Muscle layer of colon (tissue), 2 donors: ENCODE results near the gene RBM14.
"Not testable (repeated sequence)": the region's sequence is repeated elsewhere in the genome, so short reads cannot be mapped to it uniquely, and the experiment has no call there.

ENCODE experiments used
- H3K27ac ChIP-seq: one replicate; pipeline ENCODE4 v1.7.0; 2013; ENCODE audit warnings: low read depth, mild to moderate bottlenecking, low read length, moderate library complexity
- H3K27me3 ChIP-seq, 2 donors: one replicate each; pipeline ENCODE4 v1.7.0; 2013; ENCODE audit warnings: low read length in 2 of 2, mild to moderate bottlenecking in 2 of 2; ENCODE audit not compliant: insufficient read depth in 2 of 2, control insufficient read depth in 1 of 2
- H3K36me3 ChIP-seq: one replicate; pipeline ENCODE4 v1.7.0; 2013; ENCODE audit warnings: mild to moderate bottlenecking, low read length; ENCODE audit not compliant: insufficient read depth
- H3K4me1 ChIP-seq: one replicate; pipeline ENCODE4 v1.7.0; 2013; ENCODE audit warnings: mild to moderate bottlenecking, low read length; ENCODE audit not compliant: insufficient read depth
- H3K4me3 ChIP-seq, 2 donors: one replicate each; pipeline ENCODE4 v1.7.0; 2013; ENCODE audit warnings: low read length in 2 of 2, low read depth in 1 of 2, mild to moderate bottlenecking in 1 of 2, moderate library complexity in 1 of 2
- H3K9ac ChIP-seq: one replicate; pipeline ENCODE4 v1.7.0; 2013; ENCODE audit warnings: low read length
- H3K9me3 ChIP-seq: one replicate; pipeline ENCODE4 v1.7.0; 2013; ENCODE audit warnings: mild to moderate bottlenecking, low read length
- donor health status: abdominal sarcoma.
- donor health status: Adenocarcinoma of cecum.

RBM14 gene

DNA sequence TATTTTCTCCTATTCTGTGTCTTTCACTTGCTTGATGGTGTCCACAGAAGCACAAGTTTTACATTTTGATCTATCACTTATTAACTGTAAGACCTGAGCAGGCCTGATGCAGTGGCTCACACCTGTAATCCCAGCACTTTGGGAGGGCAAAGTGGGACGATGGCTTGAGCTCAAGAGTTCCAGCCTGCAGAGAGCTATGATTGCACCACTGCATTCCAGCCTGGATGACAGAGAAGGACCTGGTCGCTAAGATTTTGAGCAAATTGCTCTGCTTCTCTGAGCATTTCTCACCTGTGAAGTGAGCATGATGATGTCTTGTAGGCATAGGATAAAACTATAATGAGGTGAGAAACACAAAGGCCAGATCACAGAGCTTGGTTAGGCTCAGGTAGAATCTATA lies 30.3 kb upstream of the RBM14 start:
- Histone ChIP-seq H3K9ac (no peak overlapping the region), H3K9me3 (no peaks in the 10 kb centered on the region), H3K27ac (no peak overlapping the region), H3K4me1 (no peaks in the 10 kb centered on the region), H3K27me3 (no peaks in the 10 kb centered on the region), H3K36me3 (no peaks in the 10 kb centered on the region), H3K4me3 (no peak overlapping the region)

DNA sequence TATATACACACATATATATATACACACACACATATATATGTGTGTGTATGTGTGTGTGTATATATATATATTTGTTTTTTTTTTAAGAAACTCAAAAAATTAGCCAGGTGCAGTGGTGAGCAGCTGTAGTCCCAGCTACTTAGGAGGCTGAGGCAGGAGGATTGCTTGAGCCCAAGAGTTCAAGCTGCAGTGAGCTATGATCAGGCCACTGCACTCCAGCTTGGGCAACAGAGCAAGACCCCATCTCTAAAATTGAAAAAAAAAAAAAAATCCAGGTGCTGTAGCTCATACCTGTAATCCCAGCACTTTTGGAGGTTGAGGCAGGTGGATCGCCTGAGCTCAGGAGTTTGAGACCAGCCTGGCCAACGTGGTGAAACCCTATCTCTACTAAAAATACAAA lies 27.1 kb upstream of the RBM14 start:
- not testable (repeated sequence) for H3K36me3 ChIP-seq, H3K9ac ChIP-seq, H3K27me3 ChIP-seq, H3K9me3 ChIP-seq, H3K4me3 ChIP-seq, H3K27ac ChIP-seq
- peaks cover 19% of the 10 kb centered on the region for H3K4me1 ChIP-seq

DNA sequence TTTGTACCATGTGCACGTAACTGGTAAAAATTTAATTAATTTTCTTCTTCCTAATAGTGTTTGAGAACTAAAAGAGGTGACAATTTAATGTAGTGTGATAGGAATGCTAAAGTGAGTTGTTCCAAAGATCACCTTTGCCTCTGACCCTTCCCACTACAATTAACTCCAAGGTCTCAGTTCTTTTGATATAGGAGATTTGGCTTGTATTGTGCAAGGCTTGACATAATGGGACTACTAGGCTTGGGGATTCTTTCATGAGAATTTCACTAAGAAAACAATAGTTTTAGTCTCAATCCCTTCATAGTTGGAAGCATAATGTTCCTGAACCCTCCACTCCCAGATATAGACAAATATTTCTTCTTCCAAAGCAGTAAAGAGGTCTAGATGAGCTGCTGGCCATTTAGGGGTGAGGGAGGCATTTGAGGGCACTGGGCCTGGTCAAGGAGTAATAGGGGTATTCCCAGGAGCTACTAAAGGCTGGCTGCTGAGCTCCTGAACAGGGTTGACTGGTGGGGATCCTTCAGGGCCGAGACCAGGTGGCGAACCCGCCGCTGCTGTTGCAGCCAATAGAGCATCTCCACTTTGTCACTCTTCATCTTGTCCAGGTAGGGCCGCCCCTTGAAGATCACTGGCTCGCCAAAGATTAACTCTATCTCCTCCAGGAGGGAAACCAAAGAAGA lies 26.3 kb upstream of the RBM14 start:
- Histone ChIP-seq H3K4me1 (peaks cover 27% of the 10 kb centered on the region), H3K9me3 (no peaks in the 10 kb centered on the region), H3K27ac (no peak overlapping the region), H3K36me3 (no peaks in the 10 kb centered on the region), H3K9ac (no peak overlapping the region), H3K27me3 (no peaks in the 10 kb centered on the region), H3K4me3 (no peak overlapping the region)

DNA sequence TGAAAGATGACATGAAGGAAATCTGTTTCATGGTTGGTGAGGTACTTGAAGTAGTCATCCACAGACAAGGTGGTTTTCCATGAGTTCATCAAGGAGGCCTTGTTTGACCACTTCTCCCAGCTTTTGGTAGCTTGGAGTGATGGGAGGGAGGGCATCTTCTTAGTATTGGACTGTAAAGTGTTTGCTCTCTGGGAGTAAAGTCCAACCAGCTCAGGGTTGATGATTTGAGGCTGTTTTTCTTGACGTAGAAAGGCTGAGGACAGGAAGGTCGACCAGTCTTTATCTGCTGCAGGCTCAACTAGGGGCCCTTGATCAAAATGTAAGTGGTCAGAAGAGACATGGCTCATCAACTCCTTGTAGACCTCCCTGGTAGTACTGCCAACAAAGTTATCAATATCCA lies 25.3 kb upstream of the RBM14 start:
- Histone ChIP-seq H3K9ac (no peak overlapping the region), H3K27ac (no peak overlapping the region), H3K36me3 (no peaks in the 10 kb centered on the region), H3K27me3 (no peaks in the 10 kb centered on the region), H3K9me3 (no peaks in the 10 kb centered on the region), H3K4me1 (peaks cover 37% of the 10 kb centered on the region), H3K4me3 (no peak overlapping the region)

DNA sequence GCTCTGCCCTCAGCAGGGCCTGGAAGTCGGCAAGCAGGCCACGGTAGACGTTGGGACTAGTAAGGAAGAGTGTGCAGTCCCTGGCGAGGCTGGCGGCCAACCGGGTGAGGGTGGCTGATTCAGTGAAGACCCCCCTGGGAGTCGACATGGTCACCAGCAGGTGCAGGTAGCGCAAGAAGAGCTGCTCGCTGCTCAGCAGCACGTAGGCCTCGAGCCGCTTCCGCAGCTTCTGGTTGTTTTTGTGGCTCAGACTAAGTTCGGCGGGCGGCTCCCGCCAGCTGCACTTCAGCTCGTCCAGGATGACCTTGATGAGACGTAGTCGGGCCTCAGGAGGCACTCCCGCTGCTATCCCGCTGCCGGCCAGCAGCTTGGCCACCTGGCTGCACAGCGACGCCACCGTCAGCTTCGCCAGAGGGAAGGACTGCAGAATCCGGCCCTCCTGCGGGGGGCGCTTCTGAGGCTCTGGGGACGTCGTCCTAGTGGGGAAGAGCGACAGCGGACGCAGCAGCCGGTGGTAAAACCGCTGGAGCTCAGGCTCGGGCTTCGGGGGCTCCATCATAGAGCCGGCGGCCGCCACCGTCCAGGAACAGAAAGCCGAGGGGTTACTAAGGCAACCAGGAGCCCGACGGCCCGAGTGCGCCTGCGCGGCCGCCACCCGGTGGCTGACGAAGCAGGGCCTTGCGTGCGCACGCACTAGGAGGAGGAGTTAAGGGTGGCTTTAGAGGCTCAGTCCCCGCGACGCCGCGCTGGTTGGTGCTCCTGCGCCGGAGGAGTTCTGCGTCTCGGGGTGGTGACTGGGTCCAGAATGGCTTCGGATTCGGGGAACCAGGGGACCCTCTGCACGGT lies 23.8 kb upstream of the RBM14 start, which contains the start of the genes CCDC87 and CCS:
Gene CCDC87 (minus strand): TSS at position 607 of the 846 bp plus-strand sequence. CDS start 48 bp downstream, at position 559.
Gene CCS (plus strand): TSS at position 729 of the 846 bp plus-strand sequence. CDS start 77 bp downstream, at position 806.
- H3K36me3 ChIP-seq: no peaks in the 10 kb centered on the region
- H3K9ac ChIP-seq: peak within 1 kb of the TSS; percentile 95
- peaks cover 37% of the 10 kb centered on the region for H3K4me1 ChIP-seq
- H3K27ac ChIP-seq: peak within 1 kb of the TSS; percentile 88
- H3K4me3 ChIP-seq: peak within 1 kb of the TSS; percentile 53 to 97
- no peaks in the 10 kb centered on the region for H3K9me3 ChIP-seq
- H3K27me3 ChIP-seq: no peaks in the 10 kb centered on the region

DNA sequence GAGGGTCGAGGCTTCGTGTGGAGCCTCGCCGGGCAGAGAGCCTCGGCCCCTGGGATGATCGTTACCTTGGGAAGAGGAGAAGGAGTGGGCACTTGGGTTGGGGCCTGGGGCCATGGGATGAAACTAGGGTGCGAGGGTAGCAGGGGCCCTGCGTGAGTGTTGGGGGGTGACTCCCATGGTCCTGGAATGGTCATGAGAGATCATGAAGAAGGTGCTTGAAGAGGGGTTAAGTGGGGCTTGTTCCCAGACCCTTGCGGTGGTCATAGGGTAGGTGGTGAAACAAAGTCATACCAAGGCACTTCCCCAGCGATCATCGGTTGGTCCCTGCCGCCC lies 23.2 kb upstream of the RBM14 start:
- peak overlapping the region; percentile 95 for H3K9ac ChIP-seq
- H3K27ac ChIP-seq: peak overlapping the region; percentile 88
- no peaks in the 10 kb centered on the region for H3K9me3 ChIP-seq
- H3K36me3 ChIP-seq: no peaks in the 10 kb centered on the region
- peak overlapping the region; percentile 53 to 97 for H3K4me3 ChIP-seq
- H3K4me1 ChIP-seq: peaks cover 37% of the 10 kb centered on the region
- no peaks in the 10 kb centered on the region for H3K27me3 ChIP-seq

DNA sequence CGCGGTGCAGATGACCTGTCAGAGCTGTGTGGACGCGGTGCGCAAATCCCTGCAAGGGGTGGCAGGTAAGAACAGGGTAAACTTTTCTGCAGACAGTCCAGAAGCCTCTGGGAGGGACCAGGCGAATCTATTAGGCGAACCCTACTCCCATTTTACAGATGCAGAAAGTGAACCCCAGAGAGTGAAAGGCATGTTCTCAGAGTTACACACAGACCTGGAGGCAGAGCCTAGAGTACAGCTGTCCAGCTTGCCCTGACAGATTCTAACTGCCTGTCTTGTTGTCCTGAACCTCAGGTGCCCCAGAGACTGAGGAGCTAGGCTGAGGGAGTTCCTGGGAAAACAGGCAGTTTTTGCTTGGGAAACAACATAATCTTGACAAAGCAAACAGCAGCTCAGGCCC lies 22.8 kb upstream of the RBM14 start:
- H3K4me3 ChIP-seq: peak overlapping the region; percentile 53 to 97
- H3K27ac ChIP-seq: peak overlapping the region; percentile 88
- no peaks in the 10 kb centered on the region for H3K36me3 ChIP-seq
- H3K4me1 ChIP-seq: peaks cover 37% of the 10 kb centered on the region
- peak overlapping the region; percentile 95 for H3K9ac ChIP-seq
- H3K27me3 ChIP-seq: no peaks in the 10 kb centered on the region
- no peaks in the 10 kb centered on the region for H3K9me3 ChIP-seq

DNA sequence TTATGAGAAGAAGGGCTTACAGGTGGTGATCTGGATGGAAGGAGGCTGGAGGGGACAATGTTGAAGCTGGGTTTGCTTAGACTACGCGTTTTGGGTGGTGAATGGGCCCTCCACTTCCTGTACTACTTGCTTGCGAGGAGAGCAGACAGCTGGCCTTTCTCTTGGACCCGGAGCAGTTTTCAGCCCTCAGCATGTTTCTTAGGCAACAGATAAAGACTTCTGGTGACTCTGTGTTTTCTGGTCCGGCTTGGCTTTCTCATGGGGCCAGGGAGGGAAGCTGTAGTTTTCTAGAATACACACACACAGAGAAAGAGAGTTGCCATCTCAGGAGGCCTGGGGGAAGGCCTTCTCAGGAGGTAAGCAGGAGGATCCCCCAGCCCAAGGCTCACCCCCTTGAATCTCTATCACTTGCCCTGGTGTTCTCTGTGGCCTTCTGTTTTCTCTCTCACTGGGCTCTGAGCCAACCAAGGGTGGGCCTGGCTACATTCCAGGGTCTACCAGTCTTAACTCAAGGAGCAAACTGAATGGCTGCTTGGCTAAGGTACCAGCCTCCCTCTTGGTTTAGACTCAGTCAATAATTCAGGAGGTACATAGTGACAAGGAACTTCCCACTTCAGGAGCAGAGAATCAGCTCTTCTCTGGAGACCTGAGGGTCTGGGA lies 21.1 kb upstream of the RBM14 start:
- H3K27me3 ChIP-seq: no peaks in the 10 kb centered on the region
- H3K36me3 ChIP-seq: peaks cover 16% of the 10 kb centered on the region
- H3K9ac ChIP-seq: no peak overlapping the region
- H3K27ac ChIP-seq: no peak overlapping the region
- no peaks in the 10 kb centered on the region for H3K9me3 ChIP-seq
- peaks cover 37% of the 10 kb centered on the region for H3K4me1 ChIP-seq
- peak overlapping the region in 1 of 2 donors; percentile 15 for H3K4me3 ChIP-seq

DNA sequence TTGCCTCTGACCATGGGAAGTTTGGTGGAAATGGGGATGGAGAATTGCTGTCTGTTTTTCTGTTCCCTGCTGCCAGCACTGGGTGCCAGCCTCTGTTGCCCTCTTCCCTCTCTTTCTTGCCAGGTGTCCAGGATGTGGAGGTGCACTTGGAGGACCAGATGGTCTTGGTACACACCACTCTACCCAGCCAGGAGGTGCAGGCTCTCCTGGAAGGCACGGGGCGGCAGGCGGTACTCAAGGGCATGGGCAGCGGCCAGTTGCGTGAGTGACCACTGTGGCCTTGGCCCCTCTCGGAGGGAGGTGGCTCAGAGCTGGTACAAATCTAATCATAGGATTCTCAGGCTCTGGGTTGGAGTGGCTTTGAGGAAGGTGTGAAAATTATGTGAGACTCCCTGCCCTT lies 17.4 kb upstream of the RBM14 start:
- H3K9ac ChIP-seq: no peak overlapping the region
- no peaks in the 10 kb centered on the region for H3K27me3 ChIP-seq
- peaks cover 35% of the 10 kb centered on the region for H3K36me3 ChIP-seq
- no peaks in the 10 kb centered on the region for H3K9me3 ChIP-seq
- H3K27ac ChIP-seq: no peak overlapping the region
- H3K4me3 ChIP-seq: no peak overlapping the region
- H3K4me1 ChIP-seq: peaks cover 31% of the 10 kb centered on the region

DNA sequence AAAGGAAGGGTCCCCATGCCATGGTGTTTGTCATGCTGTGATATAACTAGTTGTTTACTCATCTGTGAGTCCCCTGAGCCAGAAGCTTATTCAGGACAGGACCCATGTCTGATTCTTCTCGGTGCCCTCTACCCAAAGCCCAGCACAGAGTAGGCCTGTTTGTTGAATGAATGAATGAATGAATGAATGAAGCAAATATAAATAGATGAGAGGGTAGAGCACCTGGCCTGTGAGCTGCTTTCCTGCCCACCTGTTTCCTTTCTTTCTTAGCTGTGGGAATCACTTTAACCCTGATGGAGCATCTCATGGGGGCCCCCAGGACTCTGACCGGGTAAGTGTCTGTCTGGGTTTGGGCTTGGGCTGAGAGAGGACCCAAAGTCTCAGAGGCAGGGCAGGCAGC lies 16.2 kb upstream of the RBM14 start:
- Histone ChIP-seq H3K36me3 (peaks cover 46% of the 10 kb centered on the region), H3K27me3 (no peaks in the 10 kb centered on the region), H3K9me3 (no peaks in the 10 kb centered on the region), H3K4me1 (peaks cover 18% of the 10 kb centered on the region), H3K4me3 (no peak overlapping the region), H3K27ac (no peak overlapping the region), H3K9ac (no peak overlapping the region)

DNA sequence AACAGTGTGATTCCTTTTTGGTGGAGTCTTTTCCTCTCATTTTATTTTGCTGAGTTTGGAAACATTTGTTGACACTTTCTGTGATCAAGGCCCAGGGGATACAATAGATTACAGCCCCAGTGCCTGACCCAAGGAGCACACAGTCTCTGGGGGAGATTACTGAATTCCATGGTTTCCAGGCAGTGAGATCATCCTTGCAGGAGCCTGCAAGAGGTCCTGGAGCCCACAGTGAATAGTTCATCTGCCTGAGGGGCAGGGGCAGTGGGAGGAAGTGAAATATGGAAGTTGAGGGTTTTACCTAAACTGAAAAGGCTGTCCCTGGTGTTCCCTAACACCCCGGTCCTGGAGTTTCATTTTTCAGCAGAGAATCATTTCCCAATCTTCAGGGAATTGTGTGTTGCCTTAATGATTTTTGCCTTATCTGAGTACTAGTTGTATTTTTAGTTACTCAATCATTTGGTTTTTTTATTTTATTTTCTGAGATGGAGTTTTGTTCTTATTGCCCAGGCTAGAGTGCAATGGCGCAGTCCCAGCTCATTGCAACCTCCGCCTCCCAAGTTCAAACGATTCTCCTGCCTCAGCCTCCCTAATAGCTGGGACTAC lies 15.7 kb upstream of the RBM14 start:
- Histone ChIP-seq H3K9ac (no peak overlapping the region), H3K27me3 (no peaks in the 10 kb centered on the region), H3K4me1 (peaks cover 13% of the 10 kb centered on the region), H3K27ac (no peak overlapping the region), H3K4me3 (no peak overlapping the region), H3K36me3 (peaks cover 51% of the 10 kb centered on the region), H3K9me3 (no peaks in the 10 kb centered on the region)
